AG09319 (cell line): Measurements from ENCODE around the gene BCL2L11.

Source experiments
- DNase-seq: peaks from one replicate; pipeline ENCODE4 v3.0.0-alpha.2; 2010; ENCODE audit warnings: low read depth; ENCODE audit errors: extremely low read depth
- TF ChIP-seq, protein P1 (sequence below): IDR thresholded peaks from 2 replicates; pipeline ENCODE4 v1.5.1; 2011; ENCODE audit warnings: low read depth, mild to moderate bottlenecking, inconsistent platforms, low read length, moderate library complexity

Gene BCL2L11

GRCh38 chr2:111099402-111099801, 21.3 kb upstream of the BCL2L11 start:
- DNase-seq: no peak
- TF ChIP-seq, protein P1, sequence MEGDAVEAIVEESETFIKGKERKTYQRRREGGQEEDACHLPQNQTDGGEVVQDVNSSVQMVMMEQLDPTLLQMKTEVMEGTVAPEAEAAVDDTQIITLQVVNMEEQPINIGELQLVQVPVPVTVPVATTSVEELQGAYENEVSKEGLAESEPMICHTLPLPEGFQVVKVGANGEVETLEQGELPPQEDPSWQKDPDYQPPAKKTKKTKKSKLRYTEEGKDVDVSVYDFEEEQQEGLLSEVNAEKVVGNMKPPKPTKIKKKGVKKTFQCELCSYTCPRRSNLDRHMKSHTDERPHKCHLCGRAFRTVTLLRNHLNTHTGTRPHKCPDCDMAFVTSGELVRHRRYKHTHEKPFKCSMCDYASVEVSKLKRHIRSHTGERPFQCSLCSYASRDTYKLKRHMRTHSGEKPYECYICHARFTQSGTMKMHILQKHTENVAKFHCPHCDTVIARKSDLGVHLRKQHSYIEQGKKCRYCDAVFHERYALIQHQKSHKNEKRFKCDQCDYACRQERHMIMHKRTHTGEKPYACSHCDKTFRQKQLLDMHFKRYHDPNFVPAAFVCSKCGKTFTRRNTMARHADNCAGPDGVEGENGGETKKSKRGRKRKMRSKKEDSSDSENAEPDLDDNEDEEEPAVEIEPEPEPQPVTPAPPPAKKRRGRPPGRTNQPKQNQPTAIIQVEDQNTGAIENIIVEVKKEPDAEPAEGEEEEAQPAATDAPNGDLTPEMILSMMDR: no peak

DNA sequence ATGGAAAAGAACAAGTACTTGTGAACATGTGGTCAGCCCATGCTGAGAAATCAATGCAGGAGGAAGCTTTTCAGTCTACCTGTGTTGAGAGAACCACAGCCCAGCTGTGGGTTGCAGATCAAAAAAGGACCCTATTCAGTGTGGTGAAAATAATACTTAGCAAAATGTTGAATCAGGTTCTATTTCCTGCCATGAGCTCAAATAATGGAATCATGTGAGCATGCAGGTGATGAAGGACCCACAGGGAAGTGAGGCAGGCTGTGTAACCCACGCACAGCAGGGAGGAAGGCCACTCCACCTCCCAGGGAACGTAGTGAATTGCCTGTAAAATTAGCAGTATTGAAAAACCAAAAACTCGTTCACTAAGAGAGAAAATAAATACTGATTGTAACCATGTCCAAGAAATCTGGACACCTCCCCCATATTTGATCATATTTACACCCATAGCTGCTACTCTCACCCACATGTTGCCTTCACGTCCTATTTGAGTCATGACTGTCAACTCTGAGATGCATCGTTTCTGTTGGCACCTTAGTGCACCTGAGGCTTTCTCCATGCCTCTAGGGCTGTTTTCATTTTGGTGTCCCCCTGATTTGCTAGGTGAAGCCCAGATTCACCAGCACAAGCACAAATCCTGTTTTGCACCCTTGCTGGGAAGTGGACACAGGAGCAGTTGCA, 20.5 kb upstream of the BCL2L11 start:
- TF ChIP-seq, protein P1: no peak
- DNase-seq: no peak

GRCh38 chr2:111100765-111101162, 19.9 kb upstream of the BCL2L11 start:
- DNase-seq: no peak
- TF ChIP-seq, protein P1: no peak

DNA sequence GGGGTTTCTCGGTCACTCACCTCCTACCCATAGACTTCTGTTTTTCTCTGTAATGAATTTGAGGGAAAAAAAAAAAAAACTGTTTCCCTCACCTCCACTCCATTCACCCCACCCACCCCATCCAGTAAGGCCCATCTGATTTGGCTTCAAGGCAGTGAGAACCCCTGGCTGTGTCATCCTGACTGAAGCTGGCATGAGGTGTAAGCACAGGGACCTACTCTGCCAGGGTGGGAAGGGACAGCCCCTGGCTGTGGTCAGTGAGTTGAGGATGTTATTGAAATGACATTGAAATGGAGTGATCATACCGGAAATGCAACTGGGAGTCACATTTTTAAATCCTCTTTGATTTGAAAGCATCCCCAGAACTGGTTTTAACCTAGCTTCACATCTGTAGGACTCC, 19.1 kb upstream of the BCL2L11 start:
- TF ChIP-seq, protein P1: no peak
- no peak for DNase-seq

- TF ChIP-seq, protein P1: no peak
- no peak for DNase-seq
Observed at GRCh38 chr2:111102216-111102615, 18.5 kb upstream of the BCL2L11 start.

DNA sequence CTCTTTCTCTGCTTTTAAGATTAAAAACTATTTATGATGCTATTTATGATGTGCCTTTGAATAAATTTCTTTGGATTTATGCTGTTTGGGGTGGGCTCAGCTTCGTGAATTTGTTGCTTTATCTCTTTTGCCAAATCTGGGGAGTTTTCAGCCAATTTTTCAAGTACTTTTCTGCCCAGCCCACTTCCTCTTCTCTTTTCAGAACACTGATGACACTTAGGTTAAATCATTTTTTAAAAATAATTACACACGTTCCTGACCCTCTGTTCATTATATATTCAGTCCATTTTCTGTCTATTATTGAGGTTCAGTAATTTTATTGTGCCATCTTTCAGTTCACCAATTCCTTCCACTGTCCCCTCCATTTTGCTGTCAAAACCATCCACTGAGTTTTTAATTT, 14.8 kb upstream of the BCL2L11 start:
- DNase-seq: no peak
- TF ChIP-seq, protein P1: no peak

GRCh38 chr2:111106706-111107105, 14.0 kb upstream of the BCL2L11 start:
- DNase-seq: no peak
- TF ChIP-seq, protein P1: no peak
